Stromal cell of bone marrow (primary cell): ENCODE results near the gene BET1.

ENCODE experiments used
- DNase-seq: peaks from one replicate; pipeline ENCODE4 v3.0.0-alpha.2; 2012; ENCODE audit warnings: low read depth

BET1 gene

DNA sequence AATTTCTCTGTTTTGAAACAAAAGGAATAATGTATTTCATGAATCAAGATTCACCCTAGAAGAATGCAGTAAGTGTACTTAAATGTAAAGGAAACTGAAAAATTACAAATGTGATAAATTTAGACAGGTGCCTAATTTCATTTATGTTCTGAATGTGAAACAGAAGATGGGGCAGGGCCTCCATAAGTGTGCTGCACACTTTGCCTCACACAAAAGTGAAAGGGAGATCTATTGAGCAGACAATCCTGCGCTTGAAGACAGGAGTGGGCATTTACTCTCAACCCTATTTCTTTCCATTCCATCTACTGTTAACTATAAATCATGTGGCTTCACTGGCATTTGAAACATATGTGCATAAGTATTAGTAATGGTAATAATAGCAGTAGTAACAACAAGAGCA lies 46.4 kb downstream of the BET1 start:
- no peak for DNase-seq

GRCh38 chr7:93955304-93955703 lies 48.9 kb downstream of the BET1 start:
- DNase-seq, result no peak

GRCh38 chr7:93949423-93949822 lies 54.7 kb downstream of the BET1 start:
- peak; percentile 72 for DNase-seq

- no peak for DNase-seq
These were observed 55.3 kb downstream of the BET1 start for GRCh38 chr7:93948873-93949272.

GRCh38 chr7:93948106-93948505 lies 56.0 kb downstream of the BET1 start:
- no peak for DNase-seq

DNA sequence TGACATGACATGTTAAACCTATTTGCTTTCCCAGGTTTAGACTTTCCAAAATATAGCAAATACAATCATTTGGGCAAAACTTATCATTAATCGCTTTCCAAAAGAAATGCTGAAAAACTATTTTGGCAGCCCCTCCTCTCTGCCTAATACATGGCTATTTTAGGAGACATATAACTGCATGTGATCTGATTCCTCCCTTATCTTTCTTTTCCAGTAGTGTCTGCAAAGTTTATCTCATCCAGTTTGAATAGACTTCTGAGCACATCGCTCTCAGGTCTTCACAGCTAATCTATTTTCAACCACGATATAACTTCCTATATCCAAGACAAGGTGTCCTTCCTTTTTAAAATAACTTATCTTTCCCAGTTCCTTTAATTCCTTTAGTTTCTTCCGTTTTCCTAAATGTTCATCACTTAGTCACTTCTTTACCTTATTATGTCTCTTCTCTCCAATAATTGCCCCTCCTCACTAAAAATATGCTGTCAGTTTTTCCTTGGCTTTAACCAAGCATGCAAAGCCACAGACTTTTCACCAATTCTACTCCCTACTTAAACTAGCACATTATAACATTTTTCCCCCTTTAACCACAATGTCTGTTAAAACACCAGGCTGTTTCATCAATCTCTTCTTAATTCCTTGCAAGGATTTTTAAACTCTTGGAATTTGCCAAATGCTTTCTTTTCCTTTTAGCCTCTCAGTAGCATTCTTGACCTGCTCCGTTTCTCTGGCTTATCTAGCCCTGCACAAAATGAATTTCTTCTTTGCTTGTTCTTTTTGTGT lies 58.2 kb downstream of the BET1 start:
- DNase-seq, result no peak

DNA sequence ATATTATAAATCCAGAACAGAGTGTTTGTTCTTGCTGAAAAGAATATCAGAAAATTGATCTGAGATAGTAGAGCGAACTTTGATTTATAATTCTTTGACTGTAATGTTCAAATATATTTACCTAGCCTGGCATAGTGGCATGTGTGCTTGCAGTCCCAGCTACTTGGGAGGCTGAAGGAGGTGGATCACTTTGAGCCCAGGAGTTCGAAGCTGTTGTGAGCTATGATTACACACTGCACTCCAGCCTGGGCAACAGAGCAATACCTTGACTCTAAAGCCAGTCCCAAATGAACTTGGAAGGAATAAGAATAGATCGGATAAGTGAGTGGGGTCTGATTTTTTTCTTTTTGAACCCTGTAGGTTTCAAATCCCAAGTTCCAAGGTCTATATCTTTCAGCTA lies 59.1 kb downstream of the BET1 start:
- no peak for DNase-seq

GRCh38 chr7:93944673-93945072 lies 59.5 kb downstream of the BET1 start:
- DNase-seq, result no peak

DNA sequence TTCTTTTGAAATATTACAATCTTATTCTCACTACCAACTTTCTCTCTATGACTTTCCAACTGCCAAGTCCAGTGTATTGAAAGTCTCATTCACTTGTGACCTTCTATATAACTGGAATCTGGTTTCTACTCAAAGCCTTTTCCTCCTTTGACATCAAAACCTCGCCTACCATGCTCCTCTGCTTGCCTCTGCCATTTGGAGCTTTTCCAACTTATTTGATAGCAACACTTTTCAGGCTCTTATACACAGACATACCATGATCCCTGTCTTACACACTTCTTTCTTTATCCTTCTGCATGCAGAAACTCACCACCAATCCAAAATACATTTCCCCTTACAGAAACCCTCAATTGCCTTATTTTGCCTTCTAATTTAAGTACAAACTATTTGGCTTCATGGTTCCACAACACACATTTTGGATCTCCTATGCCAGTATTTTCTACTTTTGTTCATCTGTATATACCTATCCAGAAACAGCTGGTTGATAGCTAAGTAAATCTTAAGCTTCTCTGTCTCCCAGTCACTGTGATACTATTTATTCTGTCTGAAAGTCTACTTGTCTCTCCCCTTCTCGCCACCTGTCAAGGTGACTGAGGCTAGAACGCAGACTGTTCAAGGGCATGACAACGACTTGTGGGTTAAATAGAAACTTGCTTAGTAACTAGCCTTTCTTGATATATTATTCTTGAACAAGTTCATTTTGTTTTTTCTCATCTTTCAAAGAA lies 60.2 kb downstream of the BET1 start:
- DNase-seq, result no peak
